Islet precursor cell (in vitro differentiated cells): ENCODE results near the gene NSG2.

Source experiments
- DNase-seq: peaks from one replicate; pipeline ENCODE4 v3.0.0-alpha.2; 2018

NSG2 gene

GRCh38 chr5:174155281-174155680 lies 109.8 kb downstream of the NSG2 start:
- no peak for DNase-seq

- DNase-seq: no peak
Observed at GRCh38 chr5:174155706-174156105, 110.2 kb downstream of the NSG2 start.

GRCh38 chr5:174157048-174157447 lies 111.5 kb downstream of the NSG2 start:
- DNase-seq: peak; percentile 51
